NCI-H2107 treated with DMSO at 0.1 percent for 48 hours (cell line): Measurements from ENCODE around the gene C9orf43.
"Not testable (repeated sequence)": the region's sequence is repeated elsewhere in the genome, so short reads cannot be mapped to it uniquely, and the experiment has no call there.

Experiments used
- DNase-seq: peaks from one replicate; lab custom pipeline; 2025; ENCODE audit not compliant: unreplicated experiment; lab: John Stamatoyannopoulos, UW

C9orf43 gene

GRCh38 chr9:113381441-113381840 lies 29.1 kb upstream of the C9orf43 start:
- not testable (repeated sequence) for DNase-seq

- DNase-seq: no peak
These were observed 28.6 kb upstream of the C9orf43 start for GRCh38 chr9:113381909-113382411.

- no peak for DNase-seq
These were observed 23.8 kb upstream of the C9orf43 start for GRCh38 chr9:113386571-113387393.

- DNase-seq: no peak
These were observed 22.9 kb upstream of the C9orf43 start for GRCh38 chr9:113387560-113388230.

- DNase-seq: no peak
These were observed 21.7 kb upstream of the C9orf43 start for GRCh38 chr9:113388833-113389232.

GRCh38 chr9:113389451-113389850 lies 21.1 kb upstream of the C9orf43 start:
- no peak for DNase-seq

GRCh38 chr9:113390192-113390960 lies 20.2 kb upstream of the C9orf43 start:
- no peak for DNase-seq

GRCh38 chr9:113391917-113392316 lies 18.6 kb upstream of the C9orf43 start:
- DNase-seq: no peak

- no peak for DNase-seq
These were observed 17.3 kb upstream of the C9orf43 start for GRCh38 chr9:113393281-113393680.

GRCh38 chr9:113395000-113395861 lies 15.3 kb upstream of the C9orf43 start:
- no peak for DNase-seq

GRCh38 chr9:113397203-113397631 lies 13.3 kb upstream of the C9orf43 start:
- DNase-seq: no peak

GRCh38 chr9:113398796-113399195 lies 11.8 kb upstream of the C9orf43 start:
- no peak for DNase-seq

GRCh38 chr9:113399646-113400200 lies 10.8 kb upstream of the C9orf43 start:
- DNase-seq: peak; percentile 13

GRCh38 chr9:113401027-113401792 lies 9.3 kb upstream of the C9orf43 start, which contains the start of gene ALAD:
Gene ALAD, minus strand, starts transcription at chr9:113401284. Its CDS starts 7,725 bp downstream, at chr9:113393559.
- peak; percentile 81 for DNase-seq

- DNase-seq: no peak
These were observed 6.9 kb upstream of the C9orf43 start for GRCh38 chr9:113403646-113404045.

GRCh38 chr9:113406353-113406752 lies 4.2 kb upstream of the C9orf43 start:
- DNase-seq: not testable (repeated sequence)

GRCh38 chr9:113406873-113407511 lies 3.6 kb upstream of the C9orf43 start:
- peak; percentile 29 for DNase-seq

- DNase-seq: no peak
These were observed 1.1 kb upstream of the C9orf43 start for GRCh38 chr9:113409481-113409880.

GRCh38 chr9:113409883-113410206 lies 702 bp upstream of the C9orf43 start:
- no peak for DNase-seq
